HG03558 (cell line): ENCODE data around the gene SLC16A10.
"Not testable (repeated sequence)": the region's sequence is repeated elsewhere in the genome, so short reads cannot be mapped to it uniquely, and the experiment has no call there.

Source experiments
- ATAC-seq: cut with Tn5 transposase; IDR thresholded peaks from one replicate; pipeline ENCODE4 v1.9.1; 2021; ENCODE audit warnings: moderate number of reproducible peaks; ENCODE audit not compliant: unreplicated experiment; ENCODE audit errors: extremely low read depth

Gene SLC16A10

DNA sequence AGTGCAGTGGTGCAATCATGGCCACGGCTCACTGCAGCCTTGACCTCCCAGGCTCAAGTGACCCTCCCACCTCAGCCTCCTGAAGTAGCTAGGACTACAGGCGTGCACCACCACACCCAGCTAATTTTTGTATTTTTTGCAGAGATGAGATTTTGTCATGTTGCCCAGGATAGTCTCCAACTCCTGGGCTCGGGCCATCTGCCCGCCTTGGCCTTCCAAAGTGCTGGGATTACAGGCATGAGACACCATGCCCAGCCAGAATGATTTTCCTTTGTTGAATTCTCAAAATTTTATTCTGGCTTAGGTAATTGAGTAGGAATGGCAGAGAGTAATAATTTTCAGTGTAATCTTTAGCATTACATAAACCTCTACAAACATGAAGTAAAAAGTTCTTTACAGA is 37.1 kb downstream of the SLC16A10 start:
- ATAC-seq, result no peak

DNA sequence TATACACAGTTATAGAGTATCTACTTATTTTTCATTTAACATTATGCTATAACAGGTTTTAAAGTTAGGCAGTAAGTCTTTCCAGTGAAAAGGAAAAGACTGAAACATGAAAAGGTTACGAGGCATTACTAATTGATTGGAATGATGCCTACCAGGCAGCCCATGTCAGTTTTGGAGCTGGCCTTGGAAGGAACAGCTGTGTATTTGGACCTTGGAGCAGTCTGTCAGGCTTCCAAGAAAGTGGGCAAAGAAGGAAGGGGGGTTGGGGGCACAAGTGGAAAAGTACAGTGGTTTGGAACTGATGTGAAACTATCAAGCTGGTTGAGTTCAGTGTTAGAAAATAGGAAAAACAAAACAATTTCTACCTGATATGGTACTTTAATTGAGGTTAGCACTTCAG is 41.7 kb downstream of the SLC16A10 start:
- no peak for ATAC-seq

DNA sequence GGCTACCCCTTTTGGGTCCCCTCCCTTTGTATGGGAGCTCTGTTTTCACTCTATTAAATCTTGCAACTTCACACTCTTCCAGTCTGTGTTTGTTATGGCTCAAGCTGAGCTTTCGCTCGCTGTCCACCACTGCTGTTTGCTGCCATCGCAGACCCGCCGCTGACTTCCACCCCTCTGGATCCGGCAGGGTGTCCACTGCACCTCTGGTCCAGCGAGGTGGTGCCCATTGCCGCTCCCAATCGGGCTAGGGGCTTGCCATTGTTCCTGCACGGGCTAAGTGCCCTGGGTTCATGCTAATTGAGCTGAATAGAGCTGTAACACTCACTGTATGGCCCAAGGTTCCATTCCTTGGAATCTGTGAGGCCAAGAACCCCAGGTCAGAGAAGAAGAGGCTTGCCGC is 43.7 kb downstream of the SLC16A10 start:
- not testable (repeated sequence) for ATAC-seq

DNA sequence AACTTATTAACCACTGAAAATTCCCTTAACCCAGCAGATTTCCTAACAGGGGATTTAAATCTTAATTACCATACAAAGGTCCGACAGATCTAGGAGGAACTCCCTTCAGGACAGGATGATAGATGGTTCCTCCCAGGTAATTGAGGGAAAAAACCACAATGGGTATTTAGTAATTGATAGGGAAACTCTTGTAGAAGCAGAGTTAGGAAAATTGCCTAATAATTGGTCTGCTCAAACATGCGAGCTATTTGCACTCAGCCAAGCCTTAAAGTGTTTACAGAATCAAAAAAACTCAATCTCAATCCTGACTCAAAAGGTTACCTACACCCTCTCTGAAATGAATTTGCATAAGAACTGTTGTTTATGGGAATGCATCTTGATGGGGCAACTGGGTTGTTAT is 45.4 kb downstream of the SLC16A10 start:
- ATAC-seq, result not testable (repeated sequence)

DNA sequence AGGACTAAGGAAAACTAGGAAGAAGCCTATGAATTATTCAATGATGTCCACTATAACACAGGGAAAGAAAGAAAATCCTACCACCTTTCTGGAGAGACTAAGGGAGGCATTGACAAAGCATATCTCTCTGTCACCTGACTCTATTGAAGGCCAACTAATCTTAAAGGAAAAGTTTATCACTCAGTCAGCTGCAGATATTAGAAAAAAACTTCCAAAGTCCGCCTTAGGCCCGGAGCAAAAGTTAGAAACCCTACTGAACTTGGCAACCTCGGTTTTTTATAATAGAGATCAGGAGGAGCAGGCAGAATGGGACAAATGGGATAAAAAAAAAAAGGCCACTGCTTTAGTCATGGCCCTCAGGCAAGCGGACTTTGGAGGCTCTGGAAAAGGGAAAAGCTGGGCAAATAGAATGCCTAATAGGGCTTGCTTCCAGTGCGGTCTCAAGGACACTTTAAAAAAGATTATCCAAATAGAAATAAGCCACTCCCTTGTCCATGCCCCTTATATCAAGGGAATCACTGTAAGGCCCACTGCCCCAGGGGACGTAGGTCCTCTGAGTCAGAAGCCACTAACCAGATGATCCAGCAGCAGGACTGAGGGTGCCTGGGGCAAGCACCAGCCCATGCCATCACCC is 47.0 kb downstream of the SLC16A10 start:
- ATAC-seq, result not testable (repeated sequence)

DNA sequence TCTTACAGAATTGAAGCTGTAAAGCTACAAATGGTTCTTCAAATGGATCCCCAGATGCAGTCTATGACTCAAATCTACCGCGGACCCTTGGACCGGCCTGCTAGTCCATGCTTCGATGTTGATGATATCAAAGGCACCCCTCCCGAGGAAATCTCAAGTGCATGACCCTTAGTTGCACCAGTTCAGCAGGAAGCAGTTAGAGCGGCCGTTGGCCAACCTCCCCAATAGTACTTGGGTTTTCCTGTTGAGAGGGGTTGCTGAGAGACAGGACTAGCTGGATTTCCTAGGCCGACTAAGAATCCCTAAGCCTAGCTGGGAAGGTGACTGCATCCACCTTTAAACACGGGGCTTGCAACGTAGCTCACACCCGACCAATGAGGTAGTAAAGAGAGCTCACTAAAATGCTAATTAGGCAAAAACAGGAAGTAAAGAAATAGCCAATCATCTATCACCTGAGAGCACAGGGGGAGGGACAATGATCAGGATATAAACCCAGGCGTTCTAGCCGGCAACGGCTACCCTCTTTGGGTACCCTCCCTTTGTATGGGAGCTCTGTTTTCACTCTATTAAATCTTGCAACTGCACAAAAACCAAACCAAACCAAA is 50.3 kb downstream of the SLC16A10 start:
- not testable (repeated sequence) for ATAC-seq

DNA sequence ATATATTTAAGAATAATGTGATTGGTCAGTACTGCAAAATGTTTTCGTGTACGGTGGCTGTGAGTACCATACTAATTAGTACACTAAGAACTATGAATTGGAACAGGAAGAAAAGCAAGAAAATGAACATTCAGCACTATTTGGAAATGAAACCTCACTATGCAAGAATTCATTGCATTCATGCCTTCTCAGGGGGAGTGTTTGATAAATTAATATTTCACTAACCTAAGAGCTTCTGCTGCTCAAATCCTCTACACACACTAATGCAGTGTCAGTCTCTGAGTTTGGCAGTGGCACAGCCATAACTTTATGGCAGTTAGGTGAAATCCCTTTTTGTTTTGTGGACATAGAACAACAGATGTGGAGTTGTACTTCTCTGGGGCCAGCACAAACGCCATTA is 60.1 kb downstream of the SLC16A10 start:
- no peak for ATAC-seq

DNA sequence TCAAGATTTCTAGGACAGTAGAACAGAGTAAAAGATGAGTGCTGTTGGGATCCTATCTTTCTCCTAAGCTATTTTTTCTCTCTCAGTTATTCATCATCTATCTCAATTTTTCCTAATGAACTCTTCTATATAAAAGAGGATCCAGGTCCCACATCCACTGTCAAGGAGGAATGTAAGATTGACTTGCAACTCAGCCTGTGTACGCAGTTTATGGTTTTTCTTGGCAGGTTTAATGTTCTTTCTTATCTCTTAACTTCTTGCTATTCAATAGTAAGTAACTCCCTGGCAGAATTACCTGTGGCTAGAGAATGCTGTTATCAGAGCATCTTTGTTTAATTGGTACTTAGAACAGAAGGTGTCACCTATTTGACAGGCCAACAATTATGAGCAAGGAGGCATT is 60.8 kb downstream of the SLC16A10 start:
- no peak for ATAC-seq

DNA sequence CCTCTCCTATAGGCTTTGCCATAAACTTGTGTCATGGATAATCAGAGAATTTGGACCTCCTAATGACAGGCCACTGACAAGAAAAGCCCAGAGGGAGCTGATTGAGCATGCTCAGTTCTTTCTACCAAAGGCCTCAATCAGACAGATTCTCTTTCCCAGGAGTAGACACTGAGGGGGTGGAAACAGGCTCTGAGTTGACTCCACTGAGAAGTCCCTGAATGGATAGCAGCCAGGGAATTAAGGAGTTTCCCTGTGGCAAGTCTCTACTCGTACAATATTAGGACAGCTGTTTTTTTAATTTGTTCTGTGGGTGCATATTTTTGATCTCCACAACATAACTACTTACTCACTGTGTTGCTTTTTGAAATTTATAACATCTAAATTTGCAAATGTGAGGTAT is 63.3 kb downstream of the SLC16A10 start:
- ATAC-seq, result no peak

DNA sequence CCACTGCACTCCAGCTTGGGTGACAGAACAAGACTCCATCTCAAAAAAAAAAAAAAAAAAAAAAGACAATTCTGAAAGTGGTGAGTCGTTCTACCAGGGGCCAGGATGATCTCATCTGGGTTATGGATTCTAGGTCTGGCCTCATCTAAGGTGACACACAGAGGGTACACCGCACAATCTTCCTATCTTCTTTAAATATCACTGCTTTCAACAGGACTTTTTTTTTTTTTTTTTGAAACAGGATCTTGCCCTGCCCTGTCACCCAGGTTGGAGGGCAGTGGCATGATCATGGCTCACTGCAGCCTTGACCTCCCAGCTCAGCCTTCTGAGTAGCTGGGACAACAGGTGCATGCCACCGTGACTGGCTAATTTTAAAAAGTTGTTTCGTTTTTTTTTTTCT is 67.7 kb downstream of the SLC16A10 start:
- ATAC-seq, result no peak

DNA sequence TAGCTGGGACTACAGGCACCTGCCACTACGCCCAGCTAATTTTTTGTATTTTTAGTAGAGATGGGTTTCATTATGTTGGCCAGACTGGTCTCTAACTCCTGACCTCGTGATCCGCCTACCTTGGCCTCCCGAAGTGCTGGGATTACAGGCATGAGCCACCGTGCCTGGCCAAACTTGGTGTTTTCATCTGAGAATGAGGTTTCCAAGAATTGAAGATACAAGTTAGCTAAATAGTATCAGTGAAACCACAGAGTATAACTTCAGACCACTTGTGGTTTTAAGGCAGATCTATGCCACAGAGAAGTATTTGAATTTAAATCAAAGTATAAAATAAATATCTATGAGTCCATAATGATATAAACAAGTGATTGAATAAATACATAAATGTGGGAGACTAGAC is 70.1 kb downstream of the SLC16A10 start:
- no peak for ATAC-seq

DNA sequence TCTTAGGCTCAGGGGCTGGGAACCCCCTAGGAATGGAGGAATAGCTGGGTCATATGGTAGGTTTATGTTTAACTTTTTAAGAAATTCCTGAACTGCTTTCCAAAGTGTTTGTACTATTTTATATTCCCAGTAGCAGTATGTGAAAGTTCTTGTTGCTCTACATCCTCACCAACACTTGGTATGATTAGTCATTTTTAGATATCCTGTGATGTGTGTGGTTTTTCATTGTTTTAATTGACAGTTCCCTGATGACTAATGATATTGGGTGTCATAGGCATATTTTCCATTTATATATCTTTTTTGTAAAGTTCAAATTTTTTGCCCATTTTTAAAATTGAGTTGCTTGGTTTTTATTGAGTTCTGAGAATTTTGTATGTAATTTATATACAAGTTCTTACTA is 72.3 kb downstream of the SLC16A10 start:
- ATAC-seq, result no peak

DNA sequence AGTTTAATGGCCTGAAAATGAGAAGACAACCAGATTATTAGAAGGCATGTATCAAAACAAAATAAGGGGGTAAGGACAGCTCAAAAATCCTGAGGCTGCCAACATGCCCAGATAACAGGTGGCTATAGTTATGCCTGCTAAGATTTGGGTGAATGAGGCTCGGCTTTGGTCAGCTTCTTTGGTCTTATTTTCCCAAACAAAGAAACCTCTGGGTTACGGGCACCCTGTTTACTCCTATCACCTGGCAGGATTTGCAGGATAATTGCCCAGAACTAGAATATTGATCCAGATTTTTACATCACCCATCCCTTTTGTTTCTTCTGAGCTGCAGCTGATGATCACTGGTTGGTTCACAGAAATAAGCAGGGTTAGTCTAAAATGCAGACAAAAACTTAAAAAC is 74.3 kb downstream of the SLC16A10 start:
- no peak for ATAC-seq

DNA sequence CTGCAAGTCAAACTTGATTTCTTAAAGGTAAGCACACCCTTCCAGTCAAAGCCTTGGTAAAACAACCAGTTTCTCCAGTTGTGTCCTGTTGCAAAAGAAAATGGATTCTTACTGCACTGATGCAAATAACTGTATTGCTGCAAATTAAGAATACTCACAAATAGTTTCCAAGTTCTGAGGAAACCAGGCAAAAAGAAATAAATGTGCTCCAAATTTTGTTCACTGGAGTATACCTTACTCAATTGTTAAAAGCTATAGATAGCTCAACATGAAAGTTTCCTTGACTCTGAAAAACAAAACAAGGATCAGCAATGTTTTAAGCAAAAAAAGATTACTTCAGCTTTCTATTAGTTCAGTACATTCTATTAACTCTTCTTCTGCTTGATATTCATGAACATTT is 75.2 kb downstream of the SLC16A10 start:
- ATAC-seq, result no peak

DNA sequence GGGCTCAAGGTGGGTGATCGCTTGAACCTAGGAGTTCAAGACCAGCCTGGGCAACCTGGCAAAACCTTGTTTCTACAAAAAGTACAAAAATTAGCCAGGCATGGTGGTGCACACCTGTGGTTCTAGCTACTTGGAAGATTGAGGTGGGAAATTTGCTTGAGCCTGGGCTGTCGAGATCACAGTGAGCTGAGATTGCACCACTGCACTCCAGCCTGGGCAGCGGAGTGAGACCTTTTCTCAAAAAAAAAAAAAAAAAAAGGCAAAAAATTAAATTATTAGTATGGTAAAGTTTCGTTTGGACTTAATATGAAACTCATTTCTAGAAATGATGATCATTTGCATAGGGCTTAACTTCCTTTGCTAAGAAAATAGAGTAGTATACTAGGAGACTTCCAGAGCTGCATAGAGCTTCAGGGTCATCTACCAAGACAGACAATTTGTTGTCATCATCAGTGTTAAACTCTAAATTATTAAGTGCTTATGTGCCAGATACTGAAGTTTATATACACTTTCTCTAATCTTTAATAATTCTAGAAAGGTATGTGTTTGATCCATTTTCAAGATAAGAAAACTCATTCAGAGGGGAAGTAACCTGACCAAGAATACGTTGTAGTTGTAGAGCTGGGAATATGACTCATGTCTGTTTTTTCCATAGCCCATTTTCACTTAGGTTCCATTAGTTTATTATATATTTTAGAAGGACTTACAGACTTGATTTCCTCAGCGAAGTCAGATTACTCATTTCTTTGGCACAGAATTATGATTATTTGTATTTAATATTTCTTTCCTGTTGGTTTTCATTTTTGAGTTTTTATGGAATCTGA is 84.5 kb downstream of the SLC16A10 start:
- ATAC-seq, result no peak

DNA sequence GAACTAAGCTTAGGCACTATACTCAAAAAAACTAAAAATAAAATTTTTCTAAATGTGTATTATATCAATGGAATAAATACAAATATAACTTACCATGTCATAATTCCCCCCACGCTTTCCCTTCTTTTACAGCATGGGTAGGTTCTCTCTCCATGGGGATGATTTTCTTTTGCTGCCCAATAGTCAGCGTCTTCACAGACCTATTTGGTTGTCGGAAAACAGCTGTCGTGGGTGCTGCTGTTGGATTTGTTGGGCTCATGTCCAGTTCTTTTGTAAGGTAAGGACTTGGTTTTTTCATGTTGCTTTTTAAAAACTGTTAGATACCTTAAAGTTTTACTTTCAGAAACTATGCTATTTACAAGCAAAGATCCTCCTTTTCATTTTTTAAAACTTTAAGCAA is 85.3 kb downstream of the SLC16A10 start:
- no peak for ATAC-seq

DNA sequence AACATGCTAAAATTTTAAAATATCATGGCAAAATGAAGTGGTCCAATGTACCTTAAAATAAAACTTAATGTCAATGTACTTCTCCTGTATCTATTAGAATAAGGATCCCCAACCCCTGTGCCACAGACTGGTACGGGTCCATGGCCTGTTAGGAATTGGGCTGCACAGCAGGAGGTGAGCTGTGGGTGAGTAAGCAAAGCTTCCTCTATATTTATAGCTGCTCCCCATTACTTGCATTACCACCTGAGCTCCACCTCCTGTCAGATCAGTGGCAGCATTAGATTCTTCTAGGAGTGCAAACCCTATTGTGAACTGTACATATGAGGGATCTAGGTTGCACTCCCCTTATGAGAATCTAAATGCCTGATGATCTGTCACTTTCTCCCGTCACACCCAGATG is 86.0 kb downstream of the SLC16A10 start:
- ATAC-seq, result no peak

DNA sequence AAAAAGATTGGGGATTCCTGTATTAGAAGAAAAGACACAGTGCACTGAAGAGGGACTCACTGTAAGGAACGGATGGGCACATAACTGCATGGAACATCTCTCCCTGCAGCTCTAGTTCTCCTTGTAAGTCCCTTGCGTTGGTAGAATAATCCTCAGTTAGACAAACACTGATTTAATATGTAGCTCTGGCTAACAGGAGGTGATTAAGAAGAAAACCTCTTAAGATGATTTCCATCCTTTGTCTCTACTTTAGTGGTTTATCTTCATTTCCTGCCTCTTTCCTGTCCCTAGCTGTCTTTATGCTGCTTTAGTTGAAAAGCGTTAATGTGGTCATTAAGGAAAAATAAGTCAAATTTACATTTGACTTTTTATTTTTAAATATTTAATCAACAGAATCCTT is 86.6 kb downstream of the SLC16A10 start:
- no peak for ATAC-seq

DNA sequence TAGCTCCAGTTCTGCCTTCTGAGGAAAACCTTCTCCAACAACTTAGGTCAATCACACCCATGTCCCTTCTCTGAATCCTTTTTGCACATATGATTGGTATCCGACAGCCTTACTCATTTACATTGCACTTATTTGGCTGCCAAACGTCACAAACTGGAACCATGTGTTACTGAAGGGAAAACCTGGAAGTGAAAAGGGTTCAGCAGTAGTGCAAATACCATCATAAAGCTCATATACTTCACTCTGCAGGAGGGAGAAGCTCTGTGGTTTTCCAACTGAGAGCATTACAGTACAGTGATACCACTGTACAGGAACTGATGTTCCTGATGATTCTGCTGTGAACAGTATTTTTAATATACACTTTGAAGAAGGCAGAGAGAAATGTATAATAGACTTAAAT is 87.8 kb downstream of the SLC16A10 start:
- ATAC-seq, result no peak

DNA sequence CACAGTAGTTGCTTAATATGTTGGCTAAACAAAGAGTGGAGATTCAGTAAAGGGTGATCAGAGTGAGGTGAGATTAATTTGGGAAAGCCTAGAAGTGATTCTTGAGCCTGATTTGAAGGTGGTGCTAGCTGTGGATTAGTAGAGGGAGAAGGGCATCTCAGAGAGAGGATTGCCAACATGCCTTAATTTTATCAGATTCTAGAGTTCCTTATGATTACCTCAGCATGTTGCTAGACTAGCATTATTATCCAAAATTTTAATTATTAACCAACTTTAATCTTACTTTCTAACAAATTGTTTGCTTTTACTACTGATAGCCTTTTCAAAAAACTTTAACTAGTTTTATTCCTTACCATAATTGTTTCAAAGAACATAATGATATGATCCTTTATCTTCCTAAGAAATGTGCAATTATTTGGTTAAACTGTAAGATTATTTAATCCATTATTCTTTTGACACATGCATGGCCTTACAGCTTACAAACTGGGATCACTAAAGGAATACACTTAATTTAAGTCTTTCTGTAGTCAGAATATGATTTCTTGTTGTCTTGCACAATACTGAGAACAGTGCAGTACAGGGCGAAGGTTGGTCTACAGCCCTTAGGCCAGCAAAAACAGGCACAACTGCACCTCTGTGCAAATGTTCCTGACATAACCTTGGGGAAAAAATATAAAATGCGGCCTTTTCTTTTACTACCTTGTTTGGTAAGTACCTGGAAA is 88.9 kb downstream of the SLC16A10 start:
- ATAC-seq, result no peak

DNA sequence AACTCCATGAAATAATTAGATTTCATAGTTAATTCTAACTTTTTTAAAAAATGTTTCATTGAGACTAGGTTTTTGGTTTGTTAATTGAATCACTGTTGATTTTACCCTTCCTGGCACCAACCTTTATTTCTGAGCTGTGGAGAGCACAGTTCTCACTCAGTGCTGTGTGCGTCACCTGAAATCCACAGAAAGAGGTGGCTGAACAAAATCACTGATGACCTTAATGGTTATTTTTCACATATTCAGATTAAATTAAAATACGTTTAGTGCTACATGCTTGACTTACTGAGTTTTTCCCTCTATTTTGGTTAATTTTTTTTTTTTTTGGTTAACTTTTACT is 89.4 kb downstream of the SLC16A10 start:
- no peak for ATAC-seq
